GM21576 (cell line): ENCODE data around the gene KTN1.

ENCODE experiments used
- ATAC-seq: cut with Tn5 transposase; IDR thresholded peaks from one replicate; pipeline ENCODE4 v1.9.1; 2021; ENCODE audit warnings: mild to moderate bottlenecking, moderate library complexity; ENCODE audit not compliant: unreplicated experiment

The KTN1 gene

GRCh38 chr14:55609681-55610080 is 29.7 kb downstream of the KTN1 start:
- ATAC-seq, result no peak

GRCh38 chr14:55610713-55611370 is 30.8 kb downstream of the KTN1 start:
- no peak for ATAC-seq

- no peak for ATAC-seq
Observed at GRCh38 chr14:55611859-55612258, 31.9 kb downstream of the KTN1 start.

GRCh38 chr14:55614304-55614703 is 34.3 kb downstream of the KTN1 start:
- ATAC-seq, result no peak

GRCh38 chr14:55620277-55620676 is 40.3 kb downstream of the KTN1 start:
- ATAC-seq, result no peak

- no peak for ATAC-seq
Observed at GRCh38 chr14:55620981-55621380, 41.0 kb downstream of the KTN1 start.

- ATAC-seq, result no peak
Observed at GRCh38 chr14:55621391-55621790, 41.4 kb downstream of the KTN1 start.

GRCh38 chr14:55624913-55625312 is 44.9 kb downstream of the KTN1 start:
- no peak for ATAC-seq

- no peak for ATAC-seq
Observed at GRCh38 chr14:55625481-55625880, 45.5 kb downstream of the KTN1 start.

- no peak for ATAC-seq
Observed at GRCh38 chr14:55626131-55626530, 46.1 kb downstream of the KTN1 start.

GRCh38 chr14:55628426-55628825 is 48.4 kb downstream of the KTN1 start:
- no peak for ATAC-seq

- no peak for ATAC-seq
Observed at GRCh38 chr14:55638665-55639064, 58.7 kb downstream of the KTN1 start.

- no peak for ATAC-seq
Observed at GRCh38 chr14:55641290-55641689, 61.3 kb downstream of the KTN1 start.

- no peak for ATAC-seq
Observed at GRCh38 chr14:55641954-55642353, 61.9 kb downstream of the KTN1 start.

GRCh38 chr14:55645145-55645544 is 65.1 kb downstream of the KTN1 start:
- ATAC-seq, result no peak

GRCh38 chr14:55645845-55646832 is 66.1 kb downstream of the KTN1 start:
- no peak for ATAC-seq

- no peak for ATAC-seq
Observed at GRCh38 chr14:55650992-55651391, 71.0 kb downstream of the KTN1 start.

GRCh38 chr14:55654243-55654642 is 74.2 kb downstream of the KTN1 start:
- ATAC-seq, result no peak

- ATAC-seq, result no peak
Observed at GRCh38 chr14:55661029-55661428, 81.0 kb downstream of the KTN1 start.

GRCh38 chr14:55662752-55663151 is 82.7 kb downstream of the KTN1 start:
- no peak for ATAC-seq

- ATAC-seq, result peak; percentile 40
Observed at GRCh38 chr14:55665067-55665675, 85.2 kb downstream of the KTN1 start.

GRCh38 chr14:55667801-55668200 is 87.8 kb downstream of the KTN1 start:
- ATAC-seq, result no peak
